H9 (cell line): ENCODE results near the gene UBE2G1. TPM values are rescaled to one million over a fixed set of nuclear protein-coding genes. Genes with fewer than 3 reads are reported as not detected.
"Not testable (repeated sequence)": the region's sequence is repeated elsewhere in the genome, so short reads cannot be mapped to it uniquely, and the experiment has no call there.

ENCODE experiments used
- DNase-seq: peaks from one replicate; pipeline ENCODE4 v3.0.0-alpha.2; 2017
- H2AFZ ChIP-seq: one replicate; pipeline ENCODE4 v1.6.1; 2013; ENCODE audit warnings: mild to moderate bottlenecking, low read length, control low read depth, moderate library complexity
- H2AK5ac ChIP-seq: 2 replicates; pipeline ENCODE4 v1.6.1; 2013; ENCODE audit warnings: low read length, control low read depth, mixed read lengths; ENCODE audit not compliant: insufficient read length
- H2BK120ac ChIP-seq: one replicate; pipeline ENCODE4 v1.6.1; 2013; ENCODE audit warnings: low read depth, mild to moderate bottlenecking, low read length, control low read depth, inconsistent platforms; ENCODE audit not compliant: poor library complexity, severe bottlenecking
- H2BK12ac ChIP-seq: 2 replicates; pipeline ENCODE4 v1.6.1; 2013; ENCODE audit warnings: low read length, control low read depth, mixed read lengths, low read depth; ENCODE audit not compliant: insufficient read length
- H2BK15ac ChIP-seq: 2 replicates; pipeline ENCODE4 v1.6.1; 2013; ENCODE audit warnings: low read depth, low read length, control low read depth
- H2BK20ac ChIP-seq: one replicate; pipeline ENCODE4 v1.6.1; 2013; ENCODE audit warnings: low read depth, mild to moderate bottlenecking, low read length, control low read depth, inconsistent platforms; ENCODE audit not compliant: poor library complexity, severe bottlenecking
- H2BK5ac ChIP-seq: 2 replicates; pipeline ENCODE4 v1.6.1; 2013; ENCODE audit warnings: low read length, control low read depth, mixed read lengths; ENCODE audit not compliant: insufficient read length
- H3K14ac ChIP-seq: 2 replicates; pipeline ENCODE4 v1.6.1; 2013; ENCODE audit warnings: low read length, control low read depth; ENCODE audit not compliant: insufficient read depth
- H3K18ac ChIP-seq: 2 replicates; pipeline ENCODE4 v1.6.1; 2013; ENCODE audit warnings: low read depth, mild to moderate bottlenecking, mixed read lengths, low read length, control low read depth; ENCODE audit not compliant: insufficient read length
- H3K23ac ChIP-seq: 2 replicates; pipeline ENCODE4 v1.6.1; 2013; ENCODE audit warnings: low read length, control low read depth, mixed read lengths, low read depth; ENCODE audit not compliant: insufficient read length
- H3K23me2 ChIP-seq: 2 replicates; pipeline ENCODE4 v1.6.1; 2013; ENCODE audit warnings: low read depth, mild to moderate bottlenecking, mixed read lengths, low read length, control low read depth; ENCODE audit not compliant: insufficient read length, poor library complexity, severe bottlenecking
- H3K27ac ChIP-seq: 2 replicates; pipeline ENCODE4 v1.5.1; 2013; ENCODE audit warnings: low read length, control low read depth, mixed read lengths, low read depth; ENCODE audit not compliant: insufficient read length
- H3K27me3 ChIP-seq: 2 replicates; pipeline ENCODE4 v1.6.1; 2013; ENCODE audit warnings: low read length, control low read depth, inconsistent platforms; ENCODE audit not compliant: insufficient read depth
- H3K4ac ChIP-seq: 2 replicates; pipeline ENCODE4 v1.6.1; 2013; ENCODE audit warnings: low read depth, mild to moderate bottlenecking, control low read depth, inconsistent platforms, low read length, moderate library complexity
- H3K4me1 ChIP-seq: 2 replicates; pipeline ENCODE4 v1.6.1; 2013; ENCODE audit warnings: low read length, control low read depth, inconsistent platforms; ENCODE audit not compliant: insufficient read depth
- H3K4me2 ChIP-seq: 2 replicates; pipeline ENCODE4 v1.6.1; 2013; ENCODE audit warnings: low read length, control low read depth, mixed read lengths; ENCODE audit not compliant: insufficient read length, insufficient read depth
- H3K56ac ChIP-seq: 2 replicates; pipeline ENCODE4 v1.6.1; 2013; ENCODE audit warnings: low read depth, mild to moderate bottlenecking, mixed read lengths, low read length, control low read depth; ENCODE audit not compliant: insufficient read length
- H3K79me1 ChIP-seq: 2 replicates; pipeline ENCODE4 v1.6.1; 2013; ENCODE audit warnings: low read depth, mild to moderate bottlenecking, moderate library complexity, low read length, control low read depth, inconsistent platforms; ENCODE audit not compliant: insufficient read depth, poor library complexity, severe bottlenecking
- H3K79me2 ChIP-seq: 2 replicates; pipeline ENCODE4 v1.6.1; 2013; ENCODE audit warnings: low read length, control low read depth, inconsistent platforms; ENCODE audit not compliant: insufficient read depth
- H3K9ac ChIP-seq: 2 replicates; pipeline ENCODE4 v1.6.1; 2013; ENCODE audit warnings: low read length, control low read depth, mixed read lengths; ENCODE audit not compliant: insufficient read length; ENCODE audit errors: extremely low read depth
- H3K9me3 ChIP-seq: one replicate; pipeline ENCODE4 v1.6.1; 2013; ENCODE audit warnings: low read depth, low read length, inconsistent platforms; ENCODE audit not compliant: control insufficient read depth
- H3T11ph ChIP-seq: one replicate; pipeline ENCODE4 v1.6.1; 2013; ENCODE audit warnings: mild to moderate bottlenecking, low read length, control low read depth, inconsistent platforms
- H4K20me1 ChIP-seq: one replicate; pipeline ENCODE4 v1.6.1; 2013; ENCODE audit not compliant: control insufficient read depth, insufficient read length, insufficient read depth
- H4K5ac ChIP-seq: 2 replicates; pipeline ENCODE4 v1.6.1; 2013; ENCODE audit warnings: low read depth, mild to moderate bottlenecking, mixed read lengths, low read length, control low read depth; ENCODE audit not compliant: insufficient read length
- H4K8ac ChIP-seq: replicated peaks from 2 replicates; pipeline ENCODE4 v1.6.1; 2013; ENCODE audit warnings: low read length, control low read depth, mixed read lengths, low read depth; ENCODE audit not compliant: insufficient read length
- H4K91ac ChIP-seq: 2 replicates; pipeline ENCODE4 v1.6.1; 2013; ENCODE audit warnings: low read depth, mild to moderate bottlenecking, moderate library complexity, mixed read lengths, low read length, control low read depth; ENCODE audit not compliant: insufficient read length
- H3K27ac Mint-ChIP-seq, 3 experiments: 2 replicates in 2 of 3; 3 replicates in 1 of 3; pipeline ENCODE4 v1.8.0; 2020 to 2021; ENCODE audit warnings: mixed read lengths in 3 of 3, mild to moderate bottlenecking in 1 of 3, moderate library complexity in 1 of 3
- H3K27me3 Mint-ChIP-seq: 2 replicates; pipeline ENCODE4 v1.8.0; 2021; ENCODE audit warnings: low read depth, mild to moderate bottlenecking, moderate library complexity, mixed read lengths
- H3K36me3 Mint-ChIP-seq, 3 experiments: 2 replicates in 2 of 3; 3 replicates in 1 of 3; pipeline ENCODE4 v1.8.0; 2020 to 2021; ENCODE audit warnings: low read depth in 3 of 3, mixed read lengths in 3 of 3; ENCODE audit not compliant: insufficient read depth in 1 of 3
- H3K4me1 Mint-ChIP-seq, 2 experiments: 2 replicates each; pipeline ENCODE4 v1.8.0; 2020; ENCODE audit warnings: mixed read lengths in 2 of 2
- H3K4me3 Mint-ChIP-seq, 2 experiments: 2 replicates in 1 of 2; 3 replicates in 1 of 2; pipeline ENCODE4 v1.8.0; 2020 to 2021; ENCODE audit warnings: mild to moderate bottlenecking in 2 of 2, mixed read lengths in 2 of 2, moderate library complexity in 1 of 2
- H3K9me3 Mint-ChIP-seq, 2 experiments: 2 replicates in 1 of 2; 3 replicates in 1 of 2; pipeline ENCODE4 v1.8.0; 2020; ENCODE audit warnings: mild to moderate bottlenecking in 2 of 2, mixed read lengths in 2 of 2, moderate library complexity in 1 of 2
- WGBS: extraction: QIAGEN DNeasy Blood & Tissue Kit; methylation state at CpG from one replicate; pipeline ENCODE4 v1.1.7; 2013; ENCODE audit warnings: missing lambda C conversion rate, low lambda C conversion rate, mixed read lengths; ENCODE audit not compliant: insufficient read length; ENCODE audit errors: extremely low coverage; 5-methylcytosine and 5-hydroxymethylcytosine counted together
- total RNA-seq: library from RNA; stranded (reverse); gene quantifications from 2 replicates; pipeline ENCODE4 v1.2.1, GENCODE V29; 2021

Gene UBE2G1
- total RNA-seq, 1 experiment from 2014 or later: 188 TPM

DNA sequence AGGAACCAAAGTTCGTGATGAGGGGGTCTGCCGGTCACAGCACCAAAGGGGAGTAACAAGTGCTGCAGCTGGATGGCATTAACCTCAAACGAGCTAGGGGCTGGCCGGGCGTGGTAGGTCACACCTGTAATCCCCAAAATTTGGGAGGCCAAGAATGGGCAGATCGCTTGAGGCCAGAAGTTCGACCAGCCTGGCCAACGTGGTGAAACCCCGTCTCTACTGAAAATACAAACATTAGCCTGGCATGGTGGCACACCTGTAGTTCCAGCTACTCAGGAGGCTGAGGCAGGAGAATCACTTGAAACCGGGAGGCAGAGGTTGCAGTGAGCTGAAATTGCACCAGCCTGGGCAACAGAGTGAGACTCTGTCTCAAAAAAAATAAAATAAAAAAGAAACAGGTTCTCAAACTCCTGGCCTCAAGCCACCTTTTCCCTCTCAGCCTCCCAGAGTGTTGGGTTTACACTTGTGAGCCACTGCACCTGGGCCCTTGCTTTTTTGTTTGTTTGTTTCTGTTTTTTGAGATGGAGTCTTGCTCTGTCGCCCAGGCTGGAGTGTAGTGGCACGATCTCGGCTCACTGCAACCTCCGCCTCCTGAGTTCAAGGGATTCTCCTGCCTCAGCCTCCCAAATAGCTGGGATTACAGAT, 9.4 kb upstream of the UBE2G1 start:
- H2BK12ac ChIP-seq, H3K79me2 ChIP-seq, H3K4me3 Mint-ChIP-seq, H2AFZ ChIP-seq, H3K14ac ChIP-seq, H3K4me2 ChIP-seq, H3K23ac ChIP-seq, H3K79me1 ChIP-seq, H3K36me3 Mint-ChIP-seq, H3K27ac Mint-ChIP-seq, H2BK15ac ChIP-seq, H3K4ac ChIP-seq, H3K9me3 Mint-ChIP-seq, H3K56ac ChIP-seq, H4K20me1 ChIP-seq, H2BK5ac ChIP-seq, H3K18ac ChIP-seq, H3K9ac ChIP-seq, H3K27me3 Mint-ChIP-seq, H3K23me2 ChIP-seq, H3K4me1 ChIP-seq, H4K8ac ChIP-seq, H3K27ac ChIP-seq, H2BK20ac ChIP-seq, H2BK120ac ChIP-seq, H2AK5ac ChIP-seq, H4K91ac ChIP-seq, H3K27me3 ChIP-seq, H3T11ph ChIP-seq, H3K9me3 ChIP-seq, H4K5ac ChIP-seq, DNase-seq: not testable (repeated sequence)
- no CpG with 5 or more reads among the region's 14 CpGs for WGBS
- peaks cover 2 to 10% of the 10 kb centered on the region in 2 experiments for H3K4me1 Mint-ChIP-seq
